Lung (tissue), 12 donors: Measurements from ENCODE around the gene HAND1. TPM values are rescaled to one million over a fixed set of nuclear protein-coding genes. Genes with fewer than 3 reads are reported as not detected.
A peak's percentile ranks its signal among the peaks of the same experiment; 100 is the strongest.

Experiments
- ATAC-seq: fragments of 200-7000 bp; cut with Tn5 transposase; one replicate; pipeline ENCODE4 v1.9.1; 2020; ENCODE audit warnings: moderate number of reproducible peaks; ENCODE audit not compliant: insufficient read depth, low FRiP score
- DNase-seq, 3 donors: peaks; one replicate each; pipeline ENCODE4 v3.0.0-alpha.2; 2013 to 2017
- H3K27ac ChIP-seq, 2 donors: one replicate each; pipeline ENCODE4 v1.5.1; 2013; ENCODE audit warnings: mild to moderate bottlenecking in 2 of 2, moderate library complexity in 2 of 2, control low read depth in 1 of 2, inconsistent platforms in 1 of 2, low read depth in 1 of 2, low read length in 1 of 2
- H3K27me3 ChIP-seq, 3 donors: one replicate each; pipeline ENCODE4 v1.5.1; 2013; ENCODE audit warnings: low read length in 2 of 3; ENCODE audit not compliant: control insufficient read depth in 3 of 3, insufficient read depth in 3 of 3
- H3K36me3 ChIP-seq, 4 donors: one replicate each; pipeline ENCODE4 v1.5.1; 2013; ENCODE audit warnings: low read length in 4 of 4, mild to moderate bottlenecking in 1 of 4, moderate library complexity in 1 of 4; ENCODE audit not compliant: control insufficient read depth in 4 of 4, insufficient read depth in 4 of 4
- H3K4me1 ChIP-seq, 5 donors: one replicate each; pipeline ENCODE4 v1.5.1; 2013; ENCODE audit warnings: low read length in 5 of 5, mild to moderate bottlenecking in 2 of 5, moderate library complexity in 1 of 5; ENCODE audit not compliant: control insufficient read depth in 5 of 5, insufficient read depth in 5 of 5
- H3K4me3 ChIP-seq: one replicate; pipeline ENCODE4 v1.5.1; 2013; ENCODE audit warnings: mild to moderate bottlenecking, control low read depth, moderate library complexity
- H3K9ac ChIP-seq, 2 donors: one replicate each; pipeline ENCODE4 v1.5.1; 2013; ENCODE audit warnings: low read length in 2 of 2, control low read depth in 1 of 2; ENCODE audit not compliant: insufficient read depth in 1 of 2
- H3K9me3 ChIP-seq, 4 donors: one replicate each; pipeline ENCODE4 v1.5.1; 2013; ENCODE audit warnings: low read length in 3 of 4, mild to moderate bottlenecking in 1 of 4, moderate library complexity in 1 of 4; ENCODE audit not compliant: control insufficient read depth in 4 of 4, insufficient read depth in 3 of 4
- WGBS, 2 donors: extraction: QIAGEN DNeasy Blood & Tissue Kit; methylation state at CpG; one replicate each; pipeline ENCODE4 v1.1.7; 2013; 5-methylcytosine and 5-hydroxymethylcytosine counted together
- polyA plus RNA-seq, 2 donors: library from polyadenylated mRNA; stranded (reverse); fragments of 200-250 nt; gene quantifications; one replicate each; pipeline ENCODE4 v1.2.1, GENCODE V29; 2013
- total RNA-seq, 2 donors: library from RNA; depleted of rRNA in 1 of 2; stranded (reverse); fragments of >200 nt in 1 of 2; gene quantifications; one replicate each; pipeline ENCODE4 v1.2.1, GENCODE V29; 2014 to 2021
- TF ChIP-seq, protein P1 (sequence below): IDR thresholded peaks from 2 replicates; pipeline ENCODE4 v1.5.1; 2012; ENCODE audit warnings: mild to moderate bottlenecking; ENCODE audit errors: control extremely low read depth, extremely low read depth
- donor health status: control.
- donor health status: control.
- donor health status: Bipolar disorder and iron deficiency.
- donor health status: healthy.
- donor health status: DM: yes; HTN: yes; CAD: no.

HAND1 gene
- total and polyA plus RNA-seq, 4 donors, result 0.02 to 0.21 (median 0.12) TPM; not detected in 1

DNA sequence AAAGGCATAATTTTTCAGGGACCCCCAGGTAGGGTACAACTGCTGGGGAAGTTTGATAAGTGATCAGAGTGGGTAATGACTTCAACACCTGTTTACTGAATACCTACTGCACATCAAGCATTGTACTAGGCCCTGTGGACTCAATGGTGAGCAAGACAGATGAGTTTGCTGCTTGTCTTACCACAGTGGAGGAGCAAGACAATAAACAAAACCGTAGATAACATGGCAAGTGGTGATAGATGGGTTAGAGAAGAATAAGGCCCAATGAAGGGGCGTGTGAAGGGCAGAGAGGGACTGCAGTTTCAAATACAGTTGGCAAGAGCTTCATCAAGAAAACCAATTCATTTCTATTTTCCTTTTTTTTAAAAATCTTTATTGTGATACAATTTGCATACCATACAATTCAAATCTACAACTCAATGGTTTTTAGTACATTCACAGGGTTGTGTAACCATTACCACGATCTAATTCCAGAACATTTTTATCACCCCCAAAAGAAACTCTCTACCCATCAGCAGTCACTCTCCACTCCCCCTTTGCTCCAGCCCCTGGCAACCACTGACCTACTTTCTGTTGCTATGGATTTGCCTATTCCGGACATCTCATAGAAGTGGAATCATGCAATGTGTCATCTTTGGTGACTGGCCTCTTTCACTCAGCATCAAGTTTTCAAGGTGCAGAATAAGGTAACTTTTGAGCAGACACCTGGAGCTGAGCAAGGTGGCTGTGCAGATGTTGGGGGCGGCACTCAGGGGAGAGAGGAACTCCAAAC, 31.9 kb upstream of the HAND1 start:
- TF ChIP-seq, protein P1, sequence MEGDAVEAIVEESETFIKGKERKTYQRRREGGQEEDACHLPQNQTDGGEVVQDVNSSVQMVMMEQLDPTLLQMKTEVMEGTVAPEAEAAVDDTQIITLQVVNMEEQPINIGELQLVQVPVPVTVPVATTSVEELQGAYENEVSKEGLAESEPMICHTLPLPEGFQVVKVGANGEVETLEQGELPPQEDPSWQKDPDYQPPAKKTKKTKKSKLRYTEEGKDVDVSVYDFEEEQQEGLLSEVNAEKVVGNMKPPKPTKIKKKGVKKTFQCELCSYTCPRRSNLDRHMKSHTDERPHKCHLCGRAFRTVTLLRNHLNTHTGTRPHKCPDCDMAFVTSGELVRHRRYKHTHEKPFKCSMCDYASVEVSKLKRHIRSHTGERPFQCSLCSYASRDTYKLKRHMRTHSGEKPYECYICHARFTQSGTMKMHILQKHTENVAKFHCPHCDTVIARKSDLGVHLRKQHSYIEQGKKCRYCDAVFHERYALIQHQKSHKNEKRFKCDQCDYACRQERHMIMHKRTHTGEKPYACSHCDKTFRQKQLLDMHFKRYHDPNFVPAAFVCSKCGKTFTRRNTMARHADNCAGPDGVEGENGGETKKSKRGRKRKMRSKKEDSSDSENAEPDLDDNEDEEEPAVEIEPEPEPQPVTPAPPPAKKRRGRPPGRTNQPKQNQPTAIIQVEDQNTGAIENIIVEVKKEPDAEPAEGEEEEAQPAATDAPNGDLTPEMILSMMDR, result no peak
- WGBS, 2 donors, result 63 to 72% methylated on average over 5 of the region's 5 CpGs
- DNase-seq (peak in 1 of 3 donors; percentile 13), ATAC-seq (no peak)
- Histone ChIP-seq H3K36me3 (no peaks in the 10 kb centered on the region), H3K4me3 (no peak overlapping the region), H3K27ac (no peak overlapping the region), H3K27me3 (peaks cover 0 to 8% (median 5%) of the 10 kb centered on the region in 3 donors), H3K9me3 (no peaks in the 10 kb centered on the region), H3K9ac (no peak overlapping the region), H3K4me1 (no peaks in the 10 kb centered on the region)

DNA sequence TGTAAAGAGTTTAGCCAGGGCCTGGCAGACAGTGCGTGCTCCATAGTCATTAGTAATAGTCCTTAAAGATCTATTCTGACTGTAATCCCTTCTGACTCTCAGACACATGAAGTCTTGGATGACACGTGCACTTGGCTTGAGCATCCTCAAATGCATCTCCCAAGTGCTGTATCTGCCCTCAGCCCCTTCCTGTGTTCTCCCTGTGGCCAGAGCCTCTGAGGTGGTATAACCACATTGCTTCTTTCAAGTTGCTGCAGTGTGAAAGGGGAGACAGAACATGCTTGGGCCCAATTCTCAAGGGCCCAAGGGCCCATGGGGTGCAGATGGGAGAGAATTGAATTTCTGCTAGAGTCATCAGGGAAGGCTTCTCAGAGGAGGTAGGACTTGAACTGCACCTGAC, 30.1 kb upstream of the HAND1 start:
- ATAC-seq, result no peak

DNA sequence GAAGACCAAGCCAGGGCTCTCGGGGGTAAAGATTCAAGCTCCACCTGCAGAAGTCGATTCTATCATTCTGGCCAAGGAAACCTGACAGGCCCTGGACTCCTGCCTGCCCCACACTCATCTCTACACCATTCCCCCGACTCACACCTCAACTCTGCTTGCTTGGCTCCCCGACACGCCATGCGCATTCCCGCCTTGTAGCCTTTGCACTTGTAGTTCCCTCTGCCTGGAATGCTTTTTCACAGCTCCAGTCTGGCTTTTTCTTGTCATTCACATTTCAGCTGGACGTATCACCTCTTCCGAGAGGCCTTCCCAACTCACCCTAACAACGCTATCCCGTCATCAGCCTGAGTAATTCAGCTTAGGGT, 28.7 kb upstream of the HAND1 start:
- ATAC-seq (no peak), DNase-seq (no peak)
- Histone ChIP-seq H3K9ac (no peak overlapping the region), H3K27ac (no peak overlapping the region), H3K36me3 (no peaks in the 10 kb centered on the region), H3K9me3 (no peaks in the 10 kb centered on the region), H3K4me1 (no peaks in the 10 kb centered on the region), H3K4me3 (no peak overlapping the region), H3K27me3 (no peaks in the 10 kb centered on the region)
- whole genome bisulfite sequencing, 2 donors, result 83 to 85% methylated on average over 11 of the region's 11 CpGs
- TF ChIP-seq, protein P1, result no peak

More for the DNA sequence above, 30.1 kb upstream of the HAND1 start:
- no peaks in the 10 kb centered on the region for H3K9me3 ChIP-seq
- no peak for DNase-seq
- no peak overlapping the region for H3K4me3 ChIP-seq
- WGBS, 2 donors, result 85 to 87% methylated on average over 2 of the region's 2 CpGs
- H3K9ac ChIP-seq, result no peak overlapping the region
- no peak overlapping the region for H3K27ac ChIP-seq
- TF ChIP-seq, protein P1, result no peak
- H3K4me1 ChIP-seq, result no peaks in the 10 kb centered on the region
- no peaks in the 10 kb centered on the region for H3K36me3 ChIP-seq
- H3K27me3 ChIP-seq, result no peaks in the 10 kb centered on the region
